GM21526 (cell line): Measurements from ENCODE around the gene P2RY13.

ENCODE experiments used
- ATAC-seq: cut with Tn5 transposase; IDR thresholded peaks from one replicate; pipeline ENCODE4 v1.9.1; 2021; ENCODE audit warnings: moderate library complexity; ENCODE audit not compliant: unreplicated experiment, low FRiP score

The P2RY13 gene

GRCh38 chr3:151329363-151329762, at the start of gene P2RY13:
Gene P2RY13, minus strand, starts transcription at chr3:151329549. Its CDS starts 21 bp downstream, at chr3:151329528.
- no peak for ATAC-seq

GRCh38 chr3:151377768-151378385, 48.5 kb upstream of the P2RY13 start:
- ATAC-seq, result peak; percentile 61

- no peak for ATAC-seq
Observed at GRCh38 chr3:151372063-151372820, 42.9 kb upstream of the P2RY13 start.

- no peak for ATAC-seq
Observed at GRCh38 chr3:151371526-151371925, 42.2 kb upstream of the P2RY13 start.

- no peak for ATAC-seq
Observed at GRCh38 chr3:151367448-151367847, 38.1 kb upstream of the P2RY13 start.

- no peak for ATAC-seq
Observed at GRCh38 chr3:151366993-151367392, 37.6 kb upstream of the P2RY13 start.

- ATAC-seq, result no peak
Observed at GRCh38 chr3:151362751-151363174, 33.4 kb upstream of the P2RY13 start.

- ATAC-seq, result no peak
Observed at GRCh38 chr3:151357463-151357850, 28.1 kb upstream of the P2RY13 start.

- ATAC-seq, result no peak
Observed at GRCh38 chr3:151356794-151357462, 27.6 kb upstream of the P2RY13 start.

GRCh38 chr3:151351648-151352047, 22.3 kb upstream of the P2RY13 start:
- ATAC-seq, result peak; percentile 26

- peak; percentile 91 for ATAC-seq
Observed at GRCh38 chr3:151351219-151351618, 21.9 kb upstream of the P2RY13 start.

- ATAC-seq, result no peak
Observed at GRCh38 chr3:151350656-151351055, 21.3 kb upstream of the P2RY13 start.

GRCh38 chr3:151347432-151347831, 18.1 kb upstream of the P2RY13 start:
- ATAC-seq, result no peak

- no peak for ATAC-seq
Observed at GRCh38 chr3:151346292-151346691, 16.9 kb upstream of the P2RY13 start.

GRCh38 chr3:151345859-151346258, 16.5 kb upstream of the P2RY13 start:
- ATAC-seq, result no peak

GRCh38 chr3:151331696-151332095, 2.3 kb upstream of the P2RY13 start:
- no peak for ATAC-seq

- ATAC-seq, result no peak
Observed at GRCh38 chr3:151330899-151331298, 1.6 kb upstream of the P2RY13 start.

- ATAC-seq, result no peak
Observed at GRCh38 chr3:151330379-151330778, 1.0 kb upstream of the P2RY13 start.

- no peak for ATAC-seq
Observed at GRCh38 chr3:151328298-151328995, 902 bp downstream of the P2RY13 start.

GRCh38 chr3:151327571-151328198, 1.7 kb downstream of the P2RY13 start:
- ATAC-seq, result no peak

GRCh38 chr3:151322511-151322910, 6.8 kb downstream of the P2RY13 start:
- no peak for ATAC-seq
